ENCODE measurements around the gene AGPAT3. TPM values are rescaled to one million over a fixed set of nuclear protein-coding genes. Genes with fewer than 3 reads are reported as not detected.

AGPAT3 gene
- total and polyA plus RNA-seq, 2 experiments from 2014 or later: 41.0 to 51.2 TPM

DNA sequence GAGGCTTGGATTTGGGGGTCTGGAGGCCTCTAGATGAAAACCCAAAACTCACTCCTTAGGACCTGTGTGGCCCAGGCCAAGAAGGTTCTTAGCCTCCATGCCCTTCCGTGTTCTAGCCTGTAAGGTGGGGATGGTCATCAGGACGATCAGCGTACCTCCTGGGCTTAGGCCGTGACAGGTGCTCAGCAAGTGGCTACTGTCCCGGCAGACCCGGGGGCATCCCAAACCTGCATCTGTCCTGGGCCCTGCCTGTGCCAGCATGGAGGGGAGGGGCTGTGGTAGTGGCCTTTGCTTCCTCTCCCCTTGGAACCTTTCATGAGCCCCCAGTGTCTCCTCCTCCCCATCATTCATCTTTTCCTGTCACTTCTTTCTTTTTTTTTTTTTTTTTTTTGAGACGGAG, 124.4 kb downstream of the AGPAT3 start:
- WGBS (ENCODE audit: low lambda C conversion rate, missing lambda C conversion rate): 99% methylated on average over 6 of the region's 7 CpGs
- H4K20me1 ChIP-seq (ENCODE audit: insufficient read depth, poor library complexity, severe bottlenecking): no peaks in the 10 kb centered on the region
- no peak overlapping the region for H3K4me3 ChIP-seq
- H3K27ac ChIP-seq: no peak overlapping the region
- H3K9me2 ChIP-seq (replicated peaks; ENCODE audit: insufficient read depth): no peaks in the 10 kb centered on the region
- H3K36me3 ChIP-seq (replicated peaks; ENCODE audit: insufficient read depth, low read depth): no peaks in the 10 kb centered on the region
- no peak for TF ChIP-seq EZH2 (IDR thresholded peaks at IDR 0.05; ENCODE audit: borderline replicate concordance)
- TF ChIP-seq, protein P1, sequence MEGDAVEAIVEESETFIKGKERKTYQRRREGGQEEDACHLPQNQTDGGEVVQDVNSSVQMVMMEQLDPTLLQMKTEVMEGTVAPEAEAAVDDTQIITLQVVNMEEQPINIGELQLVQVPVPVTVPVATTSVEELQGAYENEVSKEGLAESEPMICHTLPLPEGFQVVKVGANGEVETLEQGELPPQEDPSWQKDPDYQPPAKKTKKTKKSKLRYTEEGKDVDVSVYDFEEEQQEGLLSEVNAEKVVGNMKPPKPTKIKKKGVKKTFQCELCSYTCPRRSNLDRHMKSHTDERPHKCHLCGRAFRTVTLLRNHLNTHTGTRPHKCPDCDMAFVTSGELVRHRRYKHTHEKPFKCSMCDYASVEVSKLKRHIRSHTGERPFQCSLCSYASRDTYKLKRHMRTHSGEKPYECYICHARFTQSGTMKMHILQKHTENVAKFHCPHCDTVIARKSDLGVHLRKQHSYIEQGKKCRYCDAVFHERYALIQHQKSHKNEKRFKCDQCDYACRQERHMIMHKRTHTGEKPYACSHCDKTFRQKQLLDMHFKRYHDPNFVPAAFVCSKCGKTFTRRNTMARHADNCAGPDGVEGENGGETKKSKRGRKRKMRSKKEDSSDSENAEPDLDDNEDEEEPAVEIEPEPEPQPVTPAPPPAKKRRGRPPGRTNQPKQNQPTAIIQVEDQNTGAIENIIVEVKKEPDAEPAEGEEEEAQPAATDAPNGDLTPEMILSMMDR (IDR thresholded peaks at IDR 0.05; ENCODE audit: poor library complexity): no peak
- TF ChIP-seq EZH2phosphoT487 (IDR thresholded peaks at IDR 0.05; ENCODE audit: low read depth, severe bottlenecking, unreplicated experiment): no peak
- H2AFZ ChIP-seq: no peak overlapping the region
- no peaks in the 10 kb centered on the region for H3K9me3 ChIP-seq (ENCODE audit: low read depth)
- H3K27me3 ChIP-seq: no peaks in the 10 kb centered on the region
- H3K79me2 ChIP-seq: no peaks in the 10 kb centered on the region
- DNase-seq (ENCODE audit: low spot score): no peak
- H3K4me1 ChIP-seq (ENCODE audit: insufficient read depth): no peaks in the 10 kb centered on the region
- no peak overlapping the region for H3K4me2 ChIP-seq

DNA sequence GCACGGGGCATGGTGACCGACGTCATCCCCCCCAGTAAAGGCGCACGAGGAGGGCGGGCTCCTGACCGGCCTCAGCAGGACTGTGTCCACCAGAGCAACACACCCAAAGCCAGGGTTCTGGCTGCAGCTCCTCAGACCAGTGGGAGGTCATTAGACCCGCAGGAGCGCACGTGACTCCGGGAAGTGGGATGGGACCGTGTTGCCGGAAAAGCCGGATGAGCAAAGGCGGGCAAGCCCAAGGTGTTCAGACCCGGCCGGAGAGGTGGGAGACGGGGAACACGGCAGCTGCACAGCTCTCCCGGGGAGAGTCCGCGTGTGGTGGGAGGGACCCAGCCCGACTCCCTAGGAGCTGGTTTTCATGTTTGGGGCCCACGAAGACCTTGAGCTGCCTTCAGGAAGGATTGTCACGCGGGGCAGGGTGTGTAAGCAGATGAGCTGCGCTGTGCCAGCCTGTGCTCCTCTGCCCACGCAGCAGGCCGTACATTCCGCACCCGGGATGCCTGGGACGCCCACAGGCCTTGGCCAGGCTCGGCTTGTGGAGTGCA, 126.5 kb downstream of the AGPAT3 start:
- DNase-seq (ENCODE audit: low spot score): no peak
- H3K27ac ChIP-seq: no peak overlapping the region
- no peaks in the 10 kb centered on the region for H3K9me2 ChIP-seq (replicated peaks; ENCODE audit: insufficient read depth)
- H3K9me3 ChIP-seq (ENCODE audit: low read depth): no peaks in the 10 kb centered on the region
- WGBS (ENCODE audit: low lambda C conversion rate, missing lambda C conversion rate): 93% methylated on average over 33 of the region's 33 CpGs
- no peak overlapping the region for H3K4me2 ChIP-seq
- TF ChIP-seq EZH2 (IDR thresholded peaks at IDR 0.05; ENCODE audit: borderline replicate concordance): no peak
- H3K36me3 ChIP-seq (replicated peaks; ENCODE audit: insufficient read depth, low read depth): no peaks in the 10 kb centered on the region
- H3K4me1 ChIP-seq (ENCODE audit: insufficient read depth): no peaks in the 10 kb centered on the region
- H3K27me3 ChIP-seq: no peaks in the 10 kb centered on the region
- no peak overlapping the region for H2AFZ ChIP-seq
- no peak overlapping the region for H3K4me3 ChIP-seq
- no peaks in the 10 kb centered on the region for H3K79me2 ChIP-seq
- H4K20me1 ChIP-seq (ENCODE audit: insufficient read depth, poor library complexity, severe bottlenecking): no peaks in the 10 kb centered on the region

DNA sequence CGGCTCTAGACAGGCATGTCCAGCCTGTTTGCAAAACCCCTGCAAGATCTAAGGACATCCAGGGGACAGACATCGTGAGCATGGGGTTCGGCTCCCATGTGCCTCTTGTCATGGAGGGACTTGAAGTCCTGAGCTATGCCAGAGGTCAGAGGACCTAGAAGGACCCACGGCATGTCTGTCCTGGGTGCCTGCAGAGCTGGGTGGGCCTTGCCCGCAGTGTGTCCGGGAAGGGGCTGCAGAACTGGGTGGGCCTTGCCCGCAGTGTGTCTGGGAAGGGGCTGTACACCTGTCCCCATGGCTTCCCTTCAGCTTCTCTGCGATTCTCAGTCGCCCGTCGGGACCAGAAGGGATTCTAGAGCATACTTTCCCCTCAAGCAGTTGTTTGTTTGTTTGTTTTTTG, 127.1 kb downstream of the AGPAT3 start:
- 93% methylated on average over 11 of the region's 11 CpGs for WGBS (ENCODE audit: low lambda C conversion rate, missing lambda C conversion rate)
- no peak overlapping the region for H3K4me3 ChIP-seq
- H3K4me1 ChIP-seq (ENCODE audit: insufficient read depth): no peaks in the 10 kb centered on the region

DNA sequence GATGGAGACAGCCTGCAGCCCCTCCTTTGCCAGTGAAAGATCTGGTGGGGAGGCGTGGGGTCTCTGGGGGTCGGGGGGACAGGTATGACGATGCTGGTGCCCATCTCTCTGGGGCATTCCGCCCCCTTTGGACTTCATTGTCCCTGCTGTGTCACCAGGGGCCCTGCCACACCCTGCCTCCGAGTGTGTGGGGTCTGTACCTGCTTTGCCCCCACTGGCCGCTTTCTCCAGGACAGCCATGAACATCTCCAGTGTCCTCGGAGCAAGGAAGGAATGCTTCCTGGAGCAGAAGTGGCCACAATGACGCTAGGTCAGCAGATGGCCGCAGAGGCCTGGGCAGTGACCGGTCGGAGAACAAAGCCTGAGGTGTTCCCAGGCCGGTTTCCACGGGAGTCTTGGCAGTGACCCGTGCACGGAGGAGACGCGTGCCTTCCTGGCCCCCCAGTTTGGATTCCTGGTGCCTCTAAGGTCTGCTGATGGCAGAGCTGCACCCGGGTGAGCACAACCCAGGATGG, 128.5 kb downstream of the AGPAT3 start:
- no peaks in the 10 kb centered on the region for H3K36me3 ChIP-seq (replicated peaks; ENCODE audit: insufficient read depth, low read depth)

More for the DNA sequence above, 127.1 kb downstream of the AGPAT3 start:
- DNase-seq (ENCODE audit: low spot score): no peak
- no peak for TF ChIP-seq EZH2 (IDR thresholded peaks at IDR 0.05; ENCODE audit: borderline replicate concordance)
- TF ChIP-seq EZH2phosphoT487 (IDR thresholded peaks at IDR 0.05; ENCODE audit: low read depth, severe bottlenecking, unreplicated experiment): no peak
- TF ChIP-seq, protein P1 (IDR thresholded peaks at IDR 0.05; ENCODE audit: poor library complexity): no peak
- Histone ChIP-seq H3K79me2 (no peaks in the 10 kb centered on the region), H2AFZ (no peak overlapping the region), H3K36me3 (replicated peaks; ENCODE audit: insufficient read depth, low read depth) (no peaks in the 10 kb centered on the region), H4K20me1 (ENCODE audit: insufficient read depth, poor library complexity, severe bottlenecking) (no peaks in the 10 kb centered on the region), H3K9me2 (replicated peaks; ENCODE audit: insufficient read depth) (no peaks in the 10 kb centered on the region), H3K4me2 (no peak overlapping the region), H3K27ac (no peak overlapping the region), H3K9me3 (ENCODE audit: low read depth) (no peaks in the 10 kb centered on the region), H3K27me3 (no peaks in the 10 kb centered on the region)

More for the DNA sequence above, 128.5 kb downstream of the AGPAT3 start:
- Histone ChIP-seq H3K27me3 (no peaks in the 10 kb centered on the region), H3K4me1 (ENCODE audit: insufficient read depth) (no peaks in the 10 kb centered on the region), H2AFZ (no peak overlapping the region), H4K20me1 (ENCODE audit: insufficient read depth, poor library complexity, severe bottlenecking) (no peaks in the 10 kb centered on the region), H3K9me3 (ENCODE audit: low read depth) (no peaks in the 10 kb centered on the region), H3K9me2 (replicated peaks; ENCODE audit: insufficient read depth) (no peaks in the 10 kb centered on the region), H3K4me3 (no peak overlapping the region), H3K79me2 (no peaks in the 10 kb centered on the region), H3K4me2 (no peak overlapping the region), H3K27ac (no peak overlapping the region)
- DNase-seq (ENCODE audit: low spot score): no peak
- WGBS (ENCODE audit: low lambda C conversion rate, missing lambda C conversion rate): 86% methylated on average over 12 of the region's 18 CpGs
- TF ChIP-seq, protein P1 (IDR thresholded peaks at IDR 0.05; ENCODE audit: poor library complexity): no peak
- TF ChIP-seq EZH2phosphoT487 (IDR thresholded peaks at IDR 0.05; ENCODE audit: low read depth, severe bottlenecking, unreplicated experiment) (no peak), EZH2 (IDR thresholded peaks at IDR 0.05; ENCODE audit: borderline replicate concordance) (no peak)

All from hepatocyte (in vitro differentiated cells).